Neural cell (in vitro differentiated cells): Measurements from ENCODE around the gene BCKDHB. TPM values are rescaled to one million over a fixed set of nuclear protein-coding genes. Genes with fewer than 3 reads are reported as not detected.
"Not testable (repeated sequence)": the region's sequence is repeated elsewhere in the genome, so short reads cannot be mapped to it uniquely, and the experiment has no call there.

ENCODE experiments used
- H2AFZ ChIP-seq: fragments of 200-600, 300-800 bp; sonication (generic), shearing (Covaris generic); 2 replicates; pipeline ENCODE4 v1.6.0; 2014; ENCODE audit warnings: low read depth, mild to moderate bottlenecking, antibody characterized with exemption, low read length, moderate library complexity
- H3F3A ChIP-seq: fragments of 200-600 bp; shearing (Covaris generic); 2 replicates; pipeline ENCODE4 v1.6.1; 2016; ENCODE audit warnings: mild to moderate bottlenecking, moderate library complexity, mixed read lengths, antibody characterized with exemption, low read length; ENCODE audit not compliant: insufficient read depth, poor library complexity, severe bottlenecking
- H3K27ac ChIP-seq: fragments of 200-600, 300-800 bp; sonication (generic), shearing (Covaris generic); 2 replicates; pipeline ENCODE4 v1.5.1; 2014; ENCODE audit warnings: mild to moderate bottlenecking, low read length, moderate library complexity
- H3K27me3 ChIP-seq: fragments of 300-800, 200-600 bp; sonication (generic), shearing (Covaris generic); 2 replicates; pipeline ENCODE4 v1.6.0; 2014; ENCODE audit warnings: mild to moderate bottlenecking, low read depth, low read length, moderate library complexity; ENCODE audit not compliant: insufficient read depth
- H3K36me3 ChIP-seq: fragments of 300-800, 200-600 bp; sonication (generic), shearing (Covaris generic); 2 replicates; pipeline ENCODE4 v1.5.1; 2014; ENCODE audit warnings: mild to moderate bottlenecking, antibody characterized with exemption, low read length, moderate library complexity; ENCODE audit not compliant: insufficient read depth
- H3K4me2 ChIP-seq: fragments of 300-800, 200-600 bp; sonication (generic), shearing (Covaris generic); 2 replicates; pipeline ENCODE4 v1.6.0; 2014; ENCODE audit warnings: mild to moderate bottlenecking, low read length
- H3K4me3 ChIP-seq: fragments of 300-800, 200-600 bp; sonication (generic), shearing (Covaris generic); 2 replicates; pipeline ENCODE4 v1.5.1; 2014; ENCODE audit warnings: mild to moderate bottlenecking, low read length, moderate library complexity
- H3K79me2 ChIP-seq: fragments of 200-600 bp; shearing (Covaris generic); replicated peaks from 2 replicates; pipeline ENCODE4 v1.6.0; 2014; ENCODE audit warnings: mild to moderate bottlenecking, low read length, moderate library complexity; ENCODE audit not compliant: insufficient read depth
- H3K9ac ChIP-seq: fragments of 300-800, 200-600 bp; sonication (generic), shearing (Covaris generic); 2 replicates; pipeline ENCODE4 v1.6.1; 2016; ENCODE audit warnings: mild to moderate bottlenecking, low read length, mixed read lengths
- H3K9me2 ChIP-seq: fragments of 200-600 bp; shearing (Covaris generic); 2 replicates; pipeline ENCODE4 v1.6.1; 2016; ENCODE audit warnings: mild to moderate bottlenecking, low read length, mixed read lengths; ENCODE audit not compliant: insufficient read depth
- H3K9me3 ChIP-seq: fragments of 200-600, 300-800 bp; sonication (generic), shearing (Covaris generic); 2 replicates; pipeline ENCODE4 v1.6.1; 2016; ENCODE audit warnings: mild to moderate bottlenecking, mixed run types, low read length, moderate library complexity, mixed read lengths
- H4K20me1 ChIP-seq: fragments of 200-600 bp; shearing (Covaris generic); 2 replicates; pipeline ENCODE4 v1.6.1; 2016; ENCODE audit warnings: mild to moderate bottlenecking, mixed run types; ENCODE audit not compliant: insufficient read depth
- EP300 ChIP-seq: fragments of 450-650 bp; conservative IDR thresholded peaks from 2 replicates; pipeline ENCODE4 v1.6.1; 2014; ENCODE audit warnings: antibody characterized with exemption, mild to moderate bottlenecking, moderate library complexity; ENCODE audit not compliant: poor library complexity, severe bottlenecking
- EZH2 ChIP-seq: fragments of 200-600, 300-800 bp; shearing (Covaris generic), sonication (generic); IDR thresholded peaks from 2 replicates; pipeline ENCODE4 v1.6.1; 2014; ENCODE audit warnings: antibody characterized with exemption, low read length, borderline replicate concordance, mild to moderate bottlenecking; ENCODE audit not compliant: insufficient read depth, poor library complexity, severe bottlenecking
- MXI1 ChIP-seq: fragments of 450-650 bp; conservative IDR thresholded peaks from 2 replicates; pipeline ENCODE4 v1.6.1; 2014; ENCODE audit warnings: antibody characterized with exemption, mild to moderate bottlenecking; ENCODE audit not compliant: poor library complexity, severe bottlenecking
- POLR2AphosphoS5 ChIP-seq: IDR thresholded peaks from 2 replicates; pipeline ENCODE4 v1.6.1; 2012
- RAD21 ChIP-seq: fragments of 450-650 bp; conservative IDR thresholded peaks from 2 replicates; pipeline ENCODE4 v1.6.1; 2014; ENCODE audit warnings: antibody characterized with exemption, mild to moderate bottlenecking, moderate library complexity
- SMC3 ChIP-seq: fragments of 450-650 bp; conservative IDR thresholded peaks from 2 replicates; pipeline ENCODE4 v1.6.1; 2014; ENCODE audit warnings: antibody characterized with exemption, mild to moderate bottlenecking, moderate library complexity; ENCODE audit not compliant: poor library complexity
- TAF1 ChIP-seq: IDR thresholded peaks from 2 replicates; pipeline ENCODE4 v1.6.1; 2012; ENCODE audit warnings: low read depth
- polyA plus RNA-seq: library from polyadenylated mRNA; depleted of rRNA; stranded (reverse); fragments of >200 nt; gene quantifications from 2 replicates; pipeline ENCODE4 v1.2.3, GENCODE V29; 2014
- TF ChIP-seq, protein P1 (sequence below): IDR thresholded peaks from 2 replicates; pipeline ENCODE4 v1.6.1; 2012; ENCODE audit warnings: borderline replicate concordance
- TF ChIP-seq, protein P2 (sequence below): fragments of 450-650 bp; IDR thresholded peaks from 2 replicates; pipeline ENCODE4 v1.5.1; 2014; ENCODE audit warnings: antibody characterized with exemption, mild to moderate bottlenecking, moderate library complexity; ENCODE audit not compliant: poor library complexity, severe bottlenecking

Gene BCKDHB
- polyA plus RNA-seq, 1 donor from 2014 or later = 16.1 TPM

DNA sequence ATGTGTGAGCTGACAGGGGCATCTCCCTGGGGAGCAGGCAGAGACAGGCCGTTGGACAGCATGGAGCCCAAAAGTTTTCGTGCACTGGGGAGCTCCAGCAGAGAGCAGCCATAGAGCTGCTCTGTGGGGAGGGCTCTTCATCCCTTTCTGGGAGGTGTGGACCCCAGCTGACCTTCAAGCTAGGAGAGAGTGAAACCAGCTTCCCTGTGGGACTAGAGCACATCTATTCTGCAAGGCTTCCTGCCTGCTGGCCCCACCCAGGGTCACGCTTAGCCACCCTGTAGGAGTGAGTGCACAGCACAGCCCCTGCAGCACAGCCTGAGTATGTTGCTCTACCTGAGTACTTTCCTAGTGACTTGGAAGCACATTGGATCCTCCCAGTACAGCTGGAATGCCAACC, 183.3 kb downstream of the BCKDHB start:
- H3K9me2 ChIP-seq = no peaks in the 10 kb centered on the region
- H3K4me2 ChIP-seq = no peak overlapping the region
- H2AFZ ChIP-seq = no peak overlapping the region
- no peaks in the 10 kb centered on the region for H3K27me3 ChIP-seq
- H4K20me1 ChIP-seq = no peaks in the 10 kb centered on the region
- no peaks in the 10 kb centered on the region for H3F3A ChIP-seq
- no peak overlapping the region for H3K27ac ChIP-seq
- no peaks in the 10 kb centered on the region for H3K79me2 ChIP-seq
- H3K9me3 ChIP-seq = peaks cover 7% of the 10 kb centered on the region
- no peak overlapping the region for H3K4me3 ChIP-seq
- no peak overlapping the region for H3K9ac ChIP-seq
- no peaks in the 10 kb centered on the region for H3K36me3 ChIP-seq
- no peak for TF ChIP-seq SMC3
- no peak for TF ChIP-seq TAF1
- TF ChIP-seq, protein P1, sequence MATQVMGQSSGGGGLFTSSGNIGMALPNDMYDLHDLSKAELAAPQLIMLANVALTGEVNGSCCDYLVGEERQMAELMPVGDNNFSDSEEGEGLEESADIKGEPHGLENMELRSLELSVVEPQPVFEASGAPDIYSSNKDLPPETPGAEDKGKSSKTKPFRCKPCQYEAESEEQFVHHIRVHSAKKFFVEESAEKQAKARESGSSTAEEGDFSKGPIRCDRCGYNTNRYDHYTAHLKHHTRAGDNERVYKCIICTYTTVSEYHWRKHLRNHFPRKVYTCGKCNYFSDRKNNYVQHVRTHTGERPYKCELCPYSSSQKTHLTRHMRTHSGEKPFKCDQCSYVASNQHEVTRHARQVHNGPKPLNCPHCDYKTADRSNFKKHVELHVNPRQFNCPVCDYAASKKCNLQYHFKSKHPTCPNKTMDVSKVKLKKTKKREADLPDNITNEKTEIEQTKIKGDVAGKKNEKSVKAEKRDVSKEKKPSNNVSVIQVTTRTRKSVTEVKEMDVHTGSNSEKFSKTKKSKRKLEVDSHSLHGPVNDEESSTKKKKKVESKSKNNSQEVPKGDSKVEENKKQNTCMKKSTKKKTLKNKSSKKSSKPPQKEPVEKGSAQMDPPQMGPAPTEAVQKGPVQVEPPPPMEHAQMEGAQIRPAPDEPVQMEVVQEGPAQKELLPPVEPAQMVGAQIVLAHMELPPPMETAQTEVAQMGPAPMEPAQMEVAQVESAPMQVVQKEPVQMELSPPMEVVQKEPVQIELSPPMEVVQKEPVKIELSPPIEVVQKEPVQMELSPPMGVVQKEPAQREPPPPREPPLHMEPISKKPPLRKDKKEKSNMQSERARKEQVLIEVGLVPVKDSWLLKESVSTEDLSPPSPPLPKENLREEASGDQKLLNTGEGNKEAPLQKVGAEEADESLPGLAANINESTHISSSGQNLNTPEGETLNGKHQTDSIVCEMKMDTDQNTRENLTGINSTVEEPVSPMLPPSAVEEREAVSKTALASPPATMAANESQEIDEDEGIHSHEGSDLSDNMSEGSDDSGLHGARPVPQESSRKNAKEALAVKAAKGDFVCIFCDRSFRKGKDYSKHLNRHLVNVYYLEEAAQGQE = no peak
- TF ChIP-seq EP300 = no peak
- no peak for TF ChIP-seq RAD21
- TF ChIP-seq POLR2AphosphoS5 = no peak
- no peak for TF ChIP-seq MXI1
- TF ChIP-seq, protein P2, sequence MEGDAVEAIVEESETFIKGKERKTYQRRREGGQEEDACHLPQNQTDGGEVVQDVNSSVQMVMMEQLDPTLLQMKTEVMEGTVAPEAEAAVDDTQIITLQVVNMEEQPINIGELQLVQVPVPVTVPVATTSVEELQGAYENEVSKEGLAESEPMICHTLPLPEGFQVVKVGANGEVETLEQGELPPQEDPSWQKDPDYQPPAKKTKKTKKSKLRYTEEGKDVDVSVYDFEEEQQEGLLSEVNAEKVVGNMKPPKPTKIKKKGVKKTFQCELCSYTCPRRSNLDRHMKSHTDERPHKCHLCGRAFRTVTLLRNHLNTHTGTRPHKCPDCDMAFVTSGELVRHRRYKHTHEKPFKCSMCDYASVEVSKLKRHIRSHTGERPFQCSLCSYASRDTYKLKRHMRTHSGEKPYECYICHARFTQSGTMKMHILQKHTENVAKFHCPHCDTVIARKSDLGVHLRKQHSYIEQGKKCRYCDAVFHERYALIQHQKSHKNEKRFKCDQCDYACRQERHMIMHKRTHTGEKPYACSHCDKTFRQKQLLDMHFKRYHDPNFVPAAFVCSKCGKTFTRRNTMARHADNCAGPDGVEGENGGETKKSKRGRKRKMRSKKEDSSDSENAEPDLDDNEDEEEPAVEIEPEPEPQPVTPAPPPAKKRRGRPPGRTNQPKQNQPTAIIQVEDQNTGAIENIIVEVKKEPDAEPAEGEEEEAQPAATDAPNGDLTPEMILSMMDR = no peak
- TF ChIP-seq EZH2 = no peak

DNA sequence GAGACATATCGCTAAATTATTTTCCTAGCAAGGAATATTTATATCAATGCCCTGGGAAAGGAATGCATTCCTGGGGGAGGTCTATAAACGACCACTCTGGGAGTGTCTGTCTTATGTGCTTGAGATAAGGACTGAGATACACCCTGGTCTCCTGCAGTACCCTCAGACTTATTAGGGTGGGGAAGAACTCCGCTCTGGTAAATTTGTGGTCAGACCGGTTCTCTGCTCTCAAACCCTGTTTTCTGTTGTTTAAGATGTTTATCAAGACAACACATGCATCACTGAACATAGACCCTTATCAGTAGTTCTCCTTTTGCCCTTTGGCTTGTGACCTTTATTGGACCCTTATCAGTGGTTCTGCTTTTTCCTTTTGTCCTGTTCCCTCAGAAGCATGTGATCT, 188.1 kb downstream of the BCKDHB start:
- H2AFZ ChIP-seq, H3K9ac ChIP-seq, H3K27me3 ChIP-seq, H3K27ac ChIP-seq, H3K79me2 ChIP-seq, H3F3A ChIP-seq, H3K36me3 ChIP-seq, H3K9me2 ChIP-seq, H4K20me1 ChIP-seq, H3K9me3 ChIP-seq, H3K4me3 ChIP-seq, H3K4me2 ChIP-seq: not testable (repeated sequence)

DNA sequence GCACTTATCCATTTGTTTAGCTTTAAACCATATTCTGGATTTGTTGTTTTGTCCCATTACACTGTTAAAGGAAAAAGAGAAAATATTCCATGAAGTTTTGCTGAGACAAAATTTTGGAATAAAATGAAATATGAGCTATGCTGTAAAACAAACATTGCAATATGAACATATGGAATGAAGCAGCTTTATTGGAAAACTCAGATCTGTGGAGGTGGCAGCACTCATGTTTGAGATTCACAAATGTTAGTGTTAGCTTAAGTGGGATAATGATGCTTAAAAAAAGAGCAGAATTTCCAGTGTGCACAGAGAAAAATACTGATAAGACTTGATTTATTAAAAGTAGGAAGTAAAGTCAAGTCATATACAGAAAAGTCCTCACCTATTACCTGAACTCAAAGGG, 196.2 kb downstream of the BCKDHB start:
- H3K4me2 ChIP-seq = no peak overlapping the region
- no peaks in the 10 kb centered on the region for H3K27me3 ChIP-seq
- TF ChIP-seq, protein P1 = no peak
- TF ChIP-seq EP300 = no peak
- no peak for TF ChIP-seq SMC3
- TF ChIP-seq POLR2AphosphoS5 = no peak
- TF ChIP-seq, protein P2 = no peak
- TF ChIP-seq TAF1 = no peak
- no peak for TF ChIP-seq EZH2
- no peak for TF ChIP-seq MXI1
- no peak for TF ChIP-seq RAD21
- no peaks in the 10 kb centered on the region for H3K9me2 ChIP-seq
- H3F3A ChIP-seq = no peaks in the 10 kb centered on the region
- H3K9ac ChIP-seq = no peak overlapping the region
- no peaks in the 10 kb centered on the region for H3K9me3 ChIP-seq
- no peak overlapping the region for H3K27ac ChIP-seq
- no peaks in the 10 kb centered on the region for H3K36me3 ChIP-seq
- H2AFZ ChIP-seq = no peak overlapping the region
- H4K20me1 ChIP-seq = no peaks in the 10 kb centered on the region
- H3K79me2 ChIP-seq = no peaks in the 10 kb centered on the region
- no peak overlapping the region for H3K4me3 ChIP-seq
